ENCODE data around the gene ARHGAP10.

The ARHGAP10 gene

DNA sequence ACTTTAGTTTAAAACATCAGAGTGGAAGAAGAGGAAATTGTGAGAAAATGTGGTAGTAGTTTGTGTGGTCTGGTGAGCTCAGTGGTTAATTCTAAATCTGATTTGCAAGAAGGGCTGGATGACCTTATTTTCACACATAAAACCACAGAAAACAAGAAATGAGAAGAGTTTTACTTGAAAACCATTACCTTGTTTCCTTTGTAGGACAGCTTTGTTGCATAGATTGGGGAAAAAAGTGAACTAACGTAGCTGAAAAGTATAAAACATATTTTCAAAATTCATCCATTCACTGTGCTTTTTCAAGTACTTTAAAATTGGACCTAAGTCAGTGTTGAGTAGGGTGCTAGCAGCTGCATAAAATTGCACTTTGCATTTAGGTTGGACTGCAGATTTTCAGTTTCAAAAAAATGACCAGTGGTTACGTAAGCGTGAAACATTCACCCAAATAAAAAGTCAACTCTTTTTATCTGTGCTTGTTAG lies 211.3 kb downstream of the ARHGAP10 start:
- TF ChIP-seq CTCF (conservative IDR thresholded peaks at IDR 0.05; ENCODE audit: low read depth, low read length), result no peak
- Histone ChIP-seq H3K4me2 (peak overlapping the region; percentile 15; the same call in 1 of the 2 replicates), H3K79me2 (ENCODE audit: insufficient read depth, low read depth) (no peaks in the 10 kb centered on the region), H3K4me1 (ENCODE audit: low read depth, poor library complexity, severe bottlenecking) (peaks cover 33% of the 10 kb centered on the region), H4K20me1 (ENCODE audit: insufficient read depth) (no peaks in the 10 kb centered on the region), H3K4me3 (IDR thresholded peaks at IDR 0.05; ENCODE audit: insufficient read depth, low read depth, low read length) (no peak overlapping the region), H3K27ac (no peak overlapping the region; the same call in 1 of the 2 replicates), H3K27me3 (ENCODE audit: insufficient read depth, low read depth) (no peaks in the 10 kb centered on the region), H3K9ac (no peak overlapping the region), H3K36me3 (ENCODE audit: insufficient read depth) (no peaks in the 10 kb centered on the region; the same call in 1 of the 2 replicates), H2AFZ (ENCODE audit: low read depth) (no peak overlapping the region)

DNA sequence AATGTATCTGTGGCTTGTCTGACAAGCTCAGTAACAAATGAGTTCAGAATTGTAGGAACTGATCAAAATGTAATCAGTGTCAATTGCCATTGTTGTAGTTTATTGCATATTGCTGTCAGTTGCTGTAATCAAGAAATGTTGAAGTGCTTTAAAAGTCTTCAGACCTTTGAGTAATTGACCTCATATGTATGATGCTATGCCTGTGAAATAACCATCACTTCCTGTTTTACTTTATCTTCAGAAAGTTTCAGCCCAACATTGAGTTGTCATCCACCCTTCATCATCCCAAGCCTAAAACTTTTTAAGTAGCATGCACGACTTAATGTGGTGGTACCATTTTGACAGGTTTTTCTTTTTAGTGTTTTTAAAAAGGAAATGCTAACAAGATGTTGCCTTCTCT lies 212.4 kb downstream of the ARHGAP10 start:
- H3K4me2 ChIP-seq, result no peak overlapping the region
- no peak for TF ChIP-seq CTCF (conservative IDR thresholded peaks at IDR 0.05; ENCODE audit: low read depth, low read length)
- H4K20me1 ChIP-seq (ENCODE audit: insufficient read depth), result no peaks in the 10 kb centered on the region
- no peak overlapping the region for H2AFZ ChIP-seq (ENCODE audit: low read depth)
- no peaks in the 10 kb centered on the region for H3K27me3 ChIP-seq (ENCODE audit: insufficient read depth, low read depth)
- peaks cover 33% of the 10 kb centered on the region for H3K4me1 ChIP-seq (ENCODE audit: low read depth, poor library complexity, severe bottlenecking)
- no peak overlapping the region for H3K9ac ChIP-seq
- H3K79me2 ChIP-seq (ENCODE audit: insufficient read depth, low read depth), result no peaks in the 10 kb centered on the region
- no peak overlapping the region for H3K4me3 ChIP-seq (IDR thresholded peaks at IDR 0.05; ENCODE audit: insufficient read depth, low read depth, low read length)
- no peaks in the 10 kb centered on the region; the same call in 1 of the 2 replicates for H3K36me3 ChIP-seq (ENCODE audit: insufficient read depth)
- no peak overlapping the region for H3K27ac ChIP-seq

GRCh38 chr4:147944670-147945260 lies 212.9 kb downstream of the ARHGAP10 start:
- no peak overlapping the region for H3K4me2 ChIP-seq
- no peak overlapping the region for H3K27ac ChIP-seq
- H3K4me1 ChIP-seq (ENCODE audit: low read depth, poor library complexity, severe bottlenecking), result peaks cover 28% of the 10 kb centered on the region
- TF ChIP-seq CTCF (conservative IDR thresholded peaks at IDR 0.05; ENCODE audit: low read depth, low read length), result no peak
- no peak overlapping the region for H3K4me3 ChIP-seq (IDR thresholded peaks at IDR 0.05; ENCODE audit: insufficient read depth, low read depth, low read length)
- no peak overlapping the region for H2AFZ ChIP-seq (ENCODE audit: low read depth)
- H3K79me2 ChIP-seq (ENCODE audit: insufficient read depth, low read depth), result no peaks in the 10 kb centered on the region
- no peak overlapping the region for H3K9ac ChIP-seq
- H4K20me1 ChIP-seq (ENCODE audit: insufficient read depth), result no peaks in the 10 kb centered on the region
- H3K27me3 ChIP-seq (ENCODE audit: insufficient read depth, low read depth), result no peaks in the 10 kb centered on the region
- no peaks in the 10 kb centered on the region; the same call in 1 of the 2 replicates for H3K36me3 ChIP-seq (ENCODE audit: insufficient read depth)

- Histone ChIP-seq H3K79me2 (ENCODE audit: insufficient read depth, low read depth) (no peaks in the 10 kb centered on the region), H3K9ac (no peak overlapping the region), H3K4me3 (IDR thresholded peaks at IDR 0.05; ENCODE audit: insufficient read depth, low read depth, low read length) (no peak overlapping the region), H3K27me3 (ENCODE audit: insufficient read depth, low read depth) (no peaks in the 10 kb centered on the region), H4K20me1 (ENCODE audit: insufficient read depth) (no peaks in the 10 kb centered on the region), H3K4me2 (no peak overlapping the region), H2AFZ (ENCODE audit: low read depth) (no peak overlapping the region), H3K27ac (no peak overlapping the region), H3K4me1 (ENCODE audit: low read depth, poor library complexity, severe bottlenecking) (peaks cover 9% of the 10 kb centered on the region), H3K36me3 (ENCODE audit: insufficient read depth) (no peaks in the 10 kb centered on the region; the same call in 1 of the 2 replicates)
- no peak for TF ChIP-seq CTCF (conservative IDR thresholded peaks at IDR 0.05; ENCODE audit: low read depth, low read length)
These were observed 216.4 kb downstream of the ARHGAP10 start for GRCh38 chr4:147948336-147948735.

Measured in KMS-11 (cell line).